Body of pancreas (tissue), 4 donors: Measurements from ENCODE around the gene APOH.

ENCODE experiments used
- POLR2A ChIP-seq, 3 donors: fragments of 450-650 bp; IDR thresholded peaks; one replicate each; pipeline ENCODE4 v1.6.1; 2016; ENCODE audit warnings: antibody characterized with exemption in 3 of 3, mild to moderate bottlenecking in 2 of 3
- TF ChIP-seq, protein P1 (sequence below), 7 experiments: fragments of 450-650 bp in 4 of 7; fragments of 200-600 bp in 3 of 7; sonication (generic) in 3 of 7; IDR thresholded peaks; one replicate each; pipeline ENCODE4 v1.5.1; 2016 to 2019; ENCODE audit warnings: antibody characterized with exemption in 7 of 7

DNA sequence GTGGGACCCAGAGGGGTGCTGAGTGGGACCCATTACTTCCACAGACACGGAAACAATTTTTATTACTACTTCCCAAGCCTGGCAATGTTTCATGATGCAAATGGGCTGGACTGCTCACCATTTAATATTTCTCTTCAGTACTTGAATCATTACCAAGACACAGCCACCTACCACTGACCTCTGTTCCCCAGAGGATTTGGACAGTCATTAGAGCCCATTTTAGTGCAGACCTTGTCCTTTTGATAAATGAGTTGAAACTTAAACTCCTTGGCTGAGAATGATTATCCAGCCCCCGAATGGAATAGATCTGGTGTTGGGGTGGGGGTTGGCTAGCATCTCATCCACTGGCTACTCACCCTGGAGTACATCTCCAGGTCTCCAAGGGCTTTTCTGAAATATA, 33.6 kb upstream of the APOH start:
- TF ChIP-seq, protein P1, sequence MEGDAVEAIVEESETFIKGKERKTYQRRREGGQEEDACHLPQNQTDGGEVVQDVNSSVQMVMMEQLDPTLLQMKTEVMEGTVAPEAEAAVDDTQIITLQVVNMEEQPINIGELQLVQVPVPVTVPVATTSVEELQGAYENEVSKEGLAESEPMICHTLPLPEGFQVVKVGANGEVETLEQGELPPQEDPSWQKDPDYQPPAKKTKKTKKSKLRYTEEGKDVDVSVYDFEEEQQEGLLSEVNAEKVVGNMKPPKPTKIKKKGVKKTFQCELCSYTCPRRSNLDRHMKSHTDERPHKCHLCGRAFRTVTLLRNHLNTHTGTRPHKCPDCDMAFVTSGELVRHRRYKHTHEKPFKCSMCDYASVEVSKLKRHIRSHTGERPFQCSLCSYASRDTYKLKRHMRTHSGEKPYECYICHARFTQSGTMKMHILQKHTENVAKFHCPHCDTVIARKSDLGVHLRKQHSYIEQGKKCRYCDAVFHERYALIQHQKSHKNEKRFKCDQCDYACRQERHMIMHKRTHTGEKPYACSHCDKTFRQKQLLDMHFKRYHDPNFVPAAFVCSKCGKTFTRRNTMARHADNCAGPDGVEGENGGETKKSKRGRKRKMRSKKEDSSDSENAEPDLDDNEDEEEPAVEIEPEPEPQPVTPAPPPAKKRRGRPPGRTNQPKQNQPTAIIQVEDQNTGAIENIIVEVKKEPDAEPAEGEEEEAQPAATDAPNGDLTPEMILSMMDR (IDR thresholded peaks at IDR 0.05) = no peak
- no peak for TF ChIP-seq POLR2A (IDR thresholded peaks at IDR 0.05)
